ENCODE measurements around the gene DUS1L. TPM values are rescaled to one million over a fixed set of nuclear protein-coding genes. Genes with fewer than 3 reads are reported as not detected.

Gene DUS1L
- polyA plus RNA-seq, 1 donor: 63.4 TPM

- no peak for DNase-seq
Observed at GRCh38 chr17:82100502-82101298, 35.1 kb upstream of the DUS1L start.

DNA sequence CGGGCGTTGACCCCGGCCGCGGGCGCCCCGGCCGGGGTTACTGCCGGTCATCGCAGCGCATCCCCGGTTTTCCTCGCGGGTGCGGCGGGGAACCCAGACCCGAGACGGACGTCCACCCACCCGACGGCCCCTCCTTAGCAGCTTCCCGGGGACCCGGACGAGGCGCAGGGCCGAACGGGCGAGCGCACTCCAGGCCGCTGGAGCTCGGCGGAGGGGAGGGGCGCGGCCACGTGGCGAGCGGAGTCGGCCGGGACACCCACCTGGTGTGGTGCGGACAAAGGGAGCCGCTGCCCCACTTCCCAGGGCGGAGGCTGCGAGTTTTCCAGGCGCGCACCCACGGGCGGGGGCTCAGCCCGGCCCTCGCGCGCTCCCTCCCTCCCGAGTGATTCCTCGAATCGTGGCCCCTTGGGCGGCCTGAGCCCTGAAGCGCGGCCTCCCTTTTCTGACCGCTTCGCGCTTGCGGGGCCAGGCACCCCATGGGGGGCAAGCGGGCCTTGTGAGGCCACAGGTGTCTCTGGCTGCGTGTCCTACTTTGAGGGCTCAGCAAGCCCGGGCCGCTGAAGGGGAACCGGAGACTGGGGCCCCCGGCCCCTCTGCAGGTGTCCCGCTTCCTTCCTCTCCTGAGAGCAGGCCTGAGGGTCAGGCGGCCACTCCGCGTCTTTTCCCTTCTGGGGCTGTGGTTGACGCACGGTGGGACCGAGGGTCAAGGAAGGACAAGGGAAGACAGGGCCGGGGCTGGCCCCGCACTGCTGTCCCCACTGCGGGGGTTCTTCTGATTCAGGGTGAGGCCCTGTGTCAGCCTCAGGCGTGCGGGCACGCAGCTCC, 33.5 kb upstream of the DUS1L start:
- DNase-seq: no peak

DNA sequence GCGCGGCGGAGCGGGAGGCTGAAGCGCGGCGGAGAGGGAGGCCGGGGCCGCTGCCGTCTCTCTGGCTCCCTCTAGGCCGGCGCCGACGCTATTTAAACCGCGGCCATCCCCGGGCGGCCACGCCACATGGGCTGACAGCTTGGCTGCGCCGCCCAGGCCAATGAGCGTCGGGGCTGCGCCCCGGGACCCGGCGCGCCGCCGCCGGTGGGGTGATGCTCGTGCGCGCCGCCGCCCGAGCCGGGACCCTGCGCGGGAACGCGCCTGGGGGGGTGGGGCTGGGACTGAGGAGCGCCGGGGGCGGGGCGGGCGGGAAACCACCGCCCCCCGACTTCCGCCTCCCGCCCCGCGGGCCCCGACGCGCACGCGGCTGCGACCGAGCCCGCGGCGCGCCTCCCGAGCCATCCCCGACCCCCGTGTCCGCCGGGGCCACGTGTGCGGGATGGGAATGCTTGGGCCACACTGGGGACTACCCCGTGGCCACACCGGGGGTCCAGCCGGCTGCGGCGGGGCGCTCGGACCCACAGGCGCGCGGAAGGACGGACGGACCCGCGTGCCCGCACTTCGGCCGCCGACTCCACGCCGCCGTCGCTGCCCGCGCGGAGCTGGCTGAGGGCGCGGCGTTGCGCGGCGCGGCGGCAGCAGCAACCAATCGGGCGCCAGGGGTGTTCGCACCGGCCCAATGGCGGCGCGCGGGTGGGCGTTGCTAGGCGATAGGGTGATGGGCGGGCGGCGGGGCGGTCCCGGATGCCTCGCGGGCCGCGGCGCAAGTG, 32.8 kb upstream of the DUS1L start, which contains the start of gene FASN:
FASN (minus strand) TSS at position 68 of the 770 bp plus-strand sequence. CDS start 1,791 bp downstream, outside the sequence.
- peak; percentile 98 for DNase-seq

GRCh38 chr17:82097919-82098168, 32.2 kb upstream of the DUS1L start:
- no peak for DNase-seq

GRCh38 chr17:82097184-82097918, 31.7 kb upstream of the DUS1L start:
- peak; percentile 19 for DNase-seq

DNA sequence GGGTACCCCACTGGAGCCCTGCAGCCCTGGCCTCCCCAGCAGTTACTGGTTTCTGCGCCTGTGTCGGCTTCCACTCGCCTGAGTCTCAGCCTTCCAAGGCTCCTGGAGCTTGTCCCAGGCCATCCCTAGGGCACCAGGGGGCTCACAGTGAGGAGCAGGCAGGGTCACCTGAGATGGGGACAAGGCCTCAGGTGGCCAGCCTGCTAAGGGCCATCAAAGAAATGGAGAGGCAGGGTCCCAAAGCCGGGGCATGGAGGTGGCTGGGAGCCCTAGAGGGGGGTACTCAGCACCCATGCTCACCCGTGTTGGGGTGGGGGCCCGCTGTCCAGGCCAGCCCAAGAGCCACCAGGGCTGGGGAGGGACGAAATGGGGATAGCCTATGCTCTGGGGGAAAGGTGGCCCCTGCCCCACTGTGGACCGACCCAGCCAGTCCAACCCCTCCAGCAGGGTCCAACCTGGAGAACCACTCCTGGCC, 31.1 kb upstream of the DUS1L start:
- no peak for DNase-seq

DNA sequence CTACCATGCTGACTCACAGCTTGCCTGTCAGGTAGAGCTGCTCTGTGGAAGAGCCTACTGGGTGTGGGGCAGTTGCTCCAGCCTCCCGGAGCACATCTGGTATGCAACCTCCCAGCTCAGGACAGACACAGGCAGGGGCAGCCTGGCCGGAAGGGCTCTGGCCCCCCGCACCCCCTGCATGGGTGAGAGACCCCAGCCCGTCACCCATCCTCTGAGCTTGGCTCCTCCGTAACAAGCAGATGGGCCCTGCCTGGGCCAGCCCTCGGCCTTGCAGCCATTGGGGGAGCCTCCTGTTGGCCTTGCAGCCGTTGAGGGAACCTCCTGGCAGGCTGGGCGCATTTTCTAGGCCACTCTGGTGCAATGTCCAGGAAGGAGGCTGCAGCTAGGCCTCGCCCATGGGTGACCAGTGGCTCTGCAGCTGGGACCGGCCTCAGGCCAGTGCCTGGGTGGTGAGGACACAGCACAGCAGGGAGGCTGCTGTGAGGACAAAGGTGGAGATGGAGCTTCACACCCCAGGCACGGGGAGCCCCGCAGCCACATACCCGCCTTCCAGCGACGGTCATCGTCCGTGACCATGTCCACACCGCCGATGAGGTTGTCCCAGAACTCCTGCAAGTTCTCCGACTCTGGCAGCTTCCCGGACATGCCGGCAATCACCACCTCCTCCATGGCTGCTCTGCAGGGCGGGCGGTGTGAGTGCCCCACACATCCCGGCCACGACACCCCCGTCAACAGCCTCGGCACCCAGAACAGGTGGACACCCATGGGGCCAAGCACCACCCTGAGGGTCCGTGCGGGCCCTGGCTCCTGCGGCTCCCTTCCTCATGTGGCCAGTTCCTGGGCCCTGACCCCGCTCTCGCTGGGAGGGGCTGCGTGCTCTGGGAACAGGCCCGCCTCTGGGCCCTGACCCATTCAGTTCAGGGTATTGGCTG, 30.4 kb upstream of the DUS1L start:
- no peak for DNase-seq

- no peak for DNase-seq
Observed at GRCh38 chr17:82094931-82095776, 29.6 kb upstream of the DUS1L start.

DNA sequence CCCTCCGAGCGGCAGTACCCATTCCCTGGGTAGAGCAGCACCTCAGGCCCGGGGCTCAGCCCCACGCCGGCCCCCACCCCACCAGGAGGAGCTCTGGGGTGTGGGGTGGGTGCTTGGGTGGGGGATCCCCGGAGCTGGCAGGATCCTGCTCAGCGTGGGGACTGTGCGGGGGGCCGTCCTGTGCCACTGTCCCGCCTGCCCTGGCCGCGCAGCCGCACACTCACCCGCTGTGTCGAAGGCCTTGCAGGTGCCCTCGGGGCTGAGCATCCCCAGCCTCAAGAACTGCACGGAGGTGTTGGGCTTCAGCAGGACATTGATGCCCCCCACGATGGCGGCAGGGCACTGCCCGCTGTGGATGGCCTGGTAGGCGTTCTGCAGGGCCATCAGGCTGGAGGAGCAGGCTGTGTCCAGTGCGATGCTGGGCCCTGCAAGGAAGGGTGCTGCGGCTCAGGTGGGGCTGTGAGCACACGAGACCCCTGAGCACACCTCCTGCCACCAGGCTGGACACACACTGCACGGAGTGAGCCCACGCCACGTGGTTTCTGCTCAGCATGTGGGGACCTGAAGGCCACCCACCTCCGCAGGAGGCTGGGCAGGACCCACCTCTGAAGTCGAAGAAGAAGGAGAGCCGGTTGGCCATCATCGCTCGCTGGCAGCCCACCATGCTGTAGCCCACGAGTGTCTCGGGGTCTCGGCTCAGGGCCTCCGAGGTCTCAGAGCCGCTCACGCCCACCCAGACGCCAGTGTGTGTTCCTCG, 27.6 kb upstream of the DUS1L start:
- DNase-seq: no peak

DNA sequence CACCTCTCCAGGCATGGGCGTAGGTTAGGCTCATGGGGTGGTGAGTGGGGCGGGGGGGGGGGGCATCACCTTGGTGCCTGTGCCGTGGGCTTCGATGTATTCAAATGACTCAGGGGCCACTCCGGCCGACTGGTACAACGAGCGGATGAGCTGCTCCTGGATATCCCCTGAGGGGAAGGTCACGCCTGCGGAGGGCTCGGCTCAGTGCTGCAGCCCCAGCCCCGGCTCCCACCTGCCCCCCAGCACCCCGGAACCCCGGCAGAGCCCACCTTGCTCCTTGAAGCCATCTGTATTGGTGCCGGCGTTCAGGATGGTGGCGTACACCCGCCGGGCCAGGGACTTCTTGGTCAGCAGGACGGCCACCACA, 27.0 kb upstream of the DUS1L start:
- no peak for DNase-seq

GRCh38 chr17:82092094-82092586, 26.5 kb upstream of the DUS1L start:
- DNase-seq: no peak

GRCh38 chr17:82091264-82092066, 25.9 kb upstream of the DUS1L start:
- no peak for DNase-seq

GRCh38 chr17:82090549-82091263, 25.1 kb upstream of the DUS1L start:
- no peak for DNase-seq

GRCh38 chr17:82089723-82090548, 24.3 kb upstream of the DUS1L start:
- DNase-seq: no peak

- no peak for DNase-seq
Observed at GRCh38 chr17:82088838-82089722, 23.5 kb upstream of the DUS1L start.
